Umbilical cord (tissue), 2 donors: ENCODE measurements around the gene CNST. TPM values are rescaled to one million over a fixed set of nuclear protein-coding genes. Genes with fewer than 3 reads are reported as not detected.
"Not testable (repeated sequence)": the region's sequence is repeated elsewhere in the genome, so short reads cannot be mapped to it uniquely, and the experiment has no call there.

ENCODE experiments used
- DNase-seq: peaks from one replicate; pipeline ENCODE4 v3.0.0-alpha.2; 2015; ENCODE audit warnings: low spot score
- total RNA-seq: library from RNA; depleted of rRNA; stranded (reverse); fragments of >200 nt; gene quantifications from one replicate; pipeline ENCODE4 v1.2.3, GENCODE V29; 2014; ENCODE audit warnings: low replicate concordance; ENCODE audit not compliant: insufficient read depth

The CNST gene
- total RNA-seq, 1 donor from 2014 or later = 21.2 TPM

DNA sequence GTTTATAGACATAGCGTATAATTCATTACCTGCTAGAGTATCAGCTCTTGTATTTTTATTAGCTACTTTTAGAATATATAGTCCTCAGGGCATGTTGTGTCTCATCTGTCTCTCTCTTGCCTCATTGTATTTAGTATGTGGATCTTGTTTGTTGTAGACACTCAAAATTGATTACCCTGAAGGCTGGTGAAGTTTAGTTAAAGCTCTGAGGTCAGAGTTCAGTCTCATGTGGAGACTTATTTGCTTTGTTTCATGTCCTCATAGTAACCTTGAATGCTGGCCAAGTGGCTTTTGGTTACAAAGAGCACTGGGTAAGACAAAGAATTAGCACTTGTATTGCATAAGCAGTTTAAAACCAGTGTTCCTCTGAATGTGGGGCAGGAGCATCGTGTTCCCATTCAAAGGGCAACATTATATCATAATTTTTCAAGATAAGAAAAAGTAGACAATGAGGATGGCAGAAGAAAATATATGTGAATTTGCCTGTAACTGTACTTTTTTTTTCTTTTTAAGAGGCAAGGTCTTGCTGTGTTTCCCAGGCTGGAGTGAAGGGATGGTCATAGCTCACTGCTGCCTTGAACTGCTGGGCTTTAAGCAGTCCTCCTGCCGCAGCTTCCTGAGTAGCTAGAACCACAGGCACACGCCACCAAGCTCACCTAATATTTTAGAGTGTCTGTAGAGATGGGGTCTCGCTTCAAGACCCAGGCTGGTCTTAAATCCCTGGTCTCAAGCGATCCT is 17.4 kb downstream of the CNST start:
- no peak for DNase-seq

DNA sequence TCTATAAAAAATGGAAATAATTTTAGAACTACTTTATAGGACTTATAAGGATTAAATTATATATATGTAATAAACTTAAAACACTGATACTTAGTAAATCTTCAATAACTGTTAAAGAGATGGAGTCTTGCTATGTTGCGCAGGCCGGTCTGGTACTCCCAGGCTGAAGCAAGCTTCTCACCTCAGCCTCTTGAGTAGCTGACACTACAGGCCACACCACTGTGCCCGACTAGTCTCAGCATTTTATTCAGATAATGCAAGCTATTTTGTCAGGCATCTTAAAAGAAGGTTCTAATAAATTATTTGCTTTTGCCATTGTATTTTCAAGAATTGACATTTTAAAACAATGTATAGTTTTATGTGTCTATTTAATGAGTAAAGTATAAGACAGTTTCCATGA is 20.8 kb downstream of the CNST start:
- DNase-seq = no peak

DNA sequence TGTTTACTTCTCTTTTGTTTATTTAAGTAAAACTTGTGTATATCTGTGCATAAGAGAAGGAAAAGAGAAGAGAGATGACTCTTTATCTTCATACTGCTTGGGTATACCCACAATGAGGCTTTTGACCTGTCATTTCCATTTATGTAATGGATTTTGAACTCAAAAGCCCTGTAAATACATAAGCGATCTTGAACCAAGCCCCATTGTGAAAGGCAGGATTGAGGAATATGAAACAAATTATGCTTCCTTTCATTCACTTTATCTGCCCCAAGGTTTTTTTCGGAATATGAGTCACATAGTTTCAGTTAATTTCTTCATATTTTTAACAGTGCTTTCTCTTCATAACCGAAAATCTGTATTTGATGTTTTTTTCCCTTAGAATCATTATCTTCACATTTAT is 21.4 kb downstream of the CNST start:
- DNase-seq = no peak

DNA sequence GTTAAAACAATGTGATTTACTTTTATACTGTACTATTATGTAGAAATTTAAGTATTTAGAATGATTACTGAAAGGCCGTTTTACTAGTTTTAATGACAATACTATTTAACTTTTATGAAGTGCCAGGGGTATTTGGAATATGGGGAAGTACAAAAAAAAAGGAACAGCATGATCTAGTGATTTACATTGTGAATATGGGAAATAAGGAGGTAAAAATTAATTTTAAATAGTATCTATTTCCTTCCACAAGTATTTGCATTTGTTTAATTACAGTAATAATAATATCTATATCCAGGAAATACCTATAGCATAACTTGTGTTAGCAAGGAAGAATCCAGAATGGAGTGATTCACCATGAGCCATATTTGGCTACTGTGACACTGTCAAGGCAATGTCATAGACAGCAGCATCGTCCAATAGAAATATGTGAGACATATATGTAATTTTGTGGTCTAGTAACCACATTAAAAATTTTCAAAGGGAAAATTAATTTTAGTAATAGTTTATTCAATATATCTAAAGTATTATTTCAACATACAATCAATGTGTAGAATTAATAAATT is 22.0 kb downstream of the CNST start:
- DNase-seq = no peak

DNA sequence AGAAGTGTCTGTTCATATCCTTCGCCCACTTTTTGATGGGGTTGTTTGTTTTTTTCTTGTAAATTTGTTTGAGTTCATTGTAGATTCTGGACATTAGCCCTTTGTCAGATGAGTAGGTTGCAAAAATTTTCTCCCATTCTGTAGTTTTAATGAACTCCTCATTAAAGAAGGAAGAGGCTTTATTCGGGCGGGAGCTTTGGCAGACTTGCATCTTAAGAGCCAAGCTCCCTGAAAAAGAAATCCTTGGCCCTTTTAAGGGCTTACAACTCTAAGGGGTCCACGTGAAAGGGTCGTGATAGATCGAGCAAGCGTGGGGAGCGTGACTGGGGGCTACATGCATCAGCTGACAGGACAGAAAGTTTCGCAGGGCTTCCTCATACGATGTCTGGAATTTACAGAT is 23.7 kb downstream of the CNST start:
- not testable (repeated sequence) for DNase-seq

DNA sequence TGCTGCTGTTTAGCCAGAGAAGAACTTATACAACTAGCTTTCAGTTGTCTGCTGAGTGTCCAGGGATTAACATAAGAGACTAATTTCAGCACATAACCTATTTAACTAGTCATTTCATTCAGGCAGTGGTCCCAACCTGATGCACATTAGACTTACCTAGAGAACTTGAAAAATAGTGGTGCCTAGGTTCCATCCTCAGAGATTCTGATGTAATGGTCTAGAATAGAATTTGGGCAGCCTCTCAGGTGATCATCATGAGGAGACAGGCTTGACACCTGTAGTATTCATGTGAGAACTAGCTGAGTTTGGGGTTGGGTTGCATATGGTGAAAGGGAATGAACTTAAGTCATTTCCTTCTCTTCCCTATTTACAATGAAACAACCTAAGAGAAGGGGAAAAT is 24.8 kb downstream of the CNST start:
- DNase-seq = no peak

DNA sequence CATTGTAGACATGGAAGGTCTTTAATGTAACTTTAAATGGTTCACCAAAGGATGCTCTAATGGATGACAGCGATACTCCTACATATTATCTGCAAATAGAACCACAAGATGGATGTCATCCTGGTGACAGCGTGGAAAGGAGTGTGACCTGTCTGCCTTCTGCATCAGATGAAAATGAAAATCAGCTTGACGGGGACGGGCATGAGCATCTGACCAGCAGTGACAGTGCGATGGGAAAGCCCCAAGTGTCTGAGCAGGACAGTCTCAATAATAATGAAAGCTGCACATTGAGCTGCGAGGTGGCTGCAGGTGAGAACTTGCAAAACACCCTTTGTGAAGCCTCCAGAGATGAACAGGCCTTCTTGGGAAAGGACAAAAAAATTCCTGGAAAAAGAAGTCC is 25.2 kb downstream of the CNST start:
- no peak for DNase-seq

DNA sequence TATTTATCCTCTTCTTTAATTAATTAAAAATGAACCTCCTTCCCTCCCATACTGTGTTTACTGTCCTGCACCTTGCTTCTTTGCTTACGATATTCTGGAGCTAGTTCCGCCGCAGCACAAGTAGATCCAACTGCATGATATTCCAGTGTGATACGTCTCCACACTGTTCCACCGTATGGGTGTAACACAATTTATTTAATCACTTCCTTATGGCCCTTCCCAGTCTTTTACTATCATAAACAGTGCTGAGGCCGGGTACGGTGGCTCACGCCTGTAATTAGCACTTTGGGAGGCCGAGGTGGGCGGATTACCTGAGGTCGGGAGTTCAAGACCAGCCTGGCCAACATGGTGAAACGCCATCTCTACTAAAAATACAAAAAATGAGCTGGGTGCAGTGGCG is 25.7 kb downstream of the CNST start:
- DNase-seq = no peak

DNA sequence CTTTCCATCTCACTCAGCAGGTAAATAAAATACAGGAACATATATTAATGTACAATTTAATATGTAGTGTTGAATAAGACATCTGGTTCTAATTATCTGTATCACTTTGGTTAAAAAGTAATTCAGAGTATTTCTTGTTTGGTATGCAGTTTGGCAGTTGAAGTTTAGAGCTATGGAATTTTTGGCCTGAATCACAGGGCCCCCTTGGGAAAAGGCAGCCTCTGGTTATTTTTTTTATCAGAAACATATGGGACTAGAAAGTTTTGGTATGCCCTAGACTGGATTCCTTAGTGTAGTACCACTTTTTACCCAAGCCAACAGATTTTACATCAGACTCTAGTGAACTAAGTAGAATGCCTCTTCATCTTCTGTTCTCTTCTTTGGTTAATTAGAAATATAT is 26.4 kb downstream of the CNST start:
- no peak for DNase-seq

DNA sequence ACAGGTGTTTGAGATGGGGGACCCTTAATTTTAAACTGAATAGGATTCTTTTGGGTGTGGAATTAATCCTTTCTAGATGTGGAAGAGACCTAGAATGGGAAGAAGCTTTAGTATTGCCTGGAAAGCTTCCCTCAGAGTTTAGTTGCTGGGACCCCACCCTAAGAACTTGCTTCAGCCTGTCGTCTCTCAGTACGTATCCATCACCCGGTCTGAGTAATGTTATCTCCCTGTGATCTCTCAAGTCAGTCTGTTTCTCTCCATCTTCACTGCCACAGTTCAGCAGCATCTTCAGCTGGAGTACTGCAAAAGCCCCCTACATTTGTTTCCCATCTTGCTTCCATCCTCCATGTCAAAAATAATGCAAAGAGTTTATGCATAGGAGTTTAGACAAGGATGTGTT is 28.9 kb downstream of the CNST start:
- no peak for DNase-seq

DNA sequence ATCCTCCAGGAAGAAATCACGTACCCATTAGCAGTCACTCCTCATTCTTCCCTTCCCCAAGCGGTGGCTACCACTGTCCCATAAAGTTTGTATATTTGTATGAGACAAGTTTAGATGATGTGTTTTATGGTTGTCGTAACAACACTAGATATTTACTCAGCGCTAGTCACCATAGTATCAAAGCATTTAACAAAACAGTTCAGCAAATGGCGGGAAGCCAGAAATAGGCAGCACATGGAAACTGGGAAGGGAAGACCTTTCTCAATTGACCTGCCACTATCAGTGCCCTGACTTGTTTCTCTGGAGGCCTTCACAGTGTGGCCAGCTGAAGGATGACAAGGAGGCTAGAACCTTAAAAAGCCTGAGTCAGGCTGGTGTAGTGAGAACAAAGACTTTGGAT is 31.1 kb downstream of the CNST start:
- no peak for DNase-seq

DNA sequence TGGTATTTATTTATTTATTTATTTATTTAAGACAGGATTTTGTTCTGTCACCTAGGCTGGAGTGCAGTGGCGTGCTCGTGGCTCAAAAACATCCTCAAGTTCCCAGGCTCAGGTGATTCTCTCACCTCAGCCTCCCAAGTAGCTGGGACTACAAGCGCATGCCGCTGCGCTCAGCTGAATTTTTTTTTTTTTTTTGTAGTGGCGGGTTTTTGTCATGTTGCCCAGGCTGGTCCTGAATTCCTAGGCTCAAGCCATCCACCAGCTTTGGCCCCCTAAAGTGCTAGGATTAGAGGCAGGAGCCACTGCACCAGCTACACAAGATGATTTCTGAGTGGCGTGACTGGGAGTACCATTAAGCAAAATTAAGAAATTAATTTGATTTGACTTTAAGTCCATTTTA is 31.7 kb downstream of the CNST start:
- no peak for DNase-seq

DNA sequence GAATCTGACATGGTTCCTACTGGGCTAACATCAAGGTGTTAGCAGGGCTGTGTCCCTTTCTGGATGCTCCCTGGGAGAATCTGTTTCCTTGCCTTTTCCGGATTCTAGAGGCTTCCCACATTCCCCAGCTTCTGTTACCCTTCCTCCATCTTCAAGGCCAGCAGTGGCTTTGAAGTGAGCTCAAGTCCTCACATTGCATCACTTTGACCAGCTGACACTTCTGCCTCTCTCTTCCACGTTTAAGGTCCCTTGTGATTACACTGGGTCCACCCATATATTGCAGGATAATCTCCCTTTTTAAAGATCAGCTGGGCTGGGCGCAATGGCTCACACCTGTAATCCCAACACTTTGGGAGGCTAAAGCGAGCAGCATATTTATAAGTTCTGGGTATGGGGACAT is 33.1 kb downstream of the CNST start:
- DNase-seq = no peak

DNA sequence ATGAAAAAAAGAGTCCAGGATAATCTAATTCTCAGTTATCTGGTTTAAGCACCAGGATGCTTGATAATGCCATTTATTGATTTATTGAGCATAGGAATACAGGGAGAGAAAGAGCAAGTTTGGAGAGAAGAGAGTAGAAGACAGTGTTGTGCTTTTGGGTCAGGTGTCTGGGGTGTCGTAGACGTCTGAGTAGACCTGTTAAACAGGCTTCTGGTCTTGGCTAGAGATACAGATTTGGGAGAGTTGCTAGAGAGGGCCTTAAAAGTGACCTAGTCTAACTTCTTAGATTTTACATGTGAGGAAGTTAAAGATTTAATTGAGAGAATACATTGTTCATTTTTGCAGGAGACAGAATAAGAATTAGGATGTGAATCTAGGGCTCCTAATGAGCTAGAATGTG is 34.3 kb downstream of the CNST start:
- DNase-seq = no peak

DNA sequence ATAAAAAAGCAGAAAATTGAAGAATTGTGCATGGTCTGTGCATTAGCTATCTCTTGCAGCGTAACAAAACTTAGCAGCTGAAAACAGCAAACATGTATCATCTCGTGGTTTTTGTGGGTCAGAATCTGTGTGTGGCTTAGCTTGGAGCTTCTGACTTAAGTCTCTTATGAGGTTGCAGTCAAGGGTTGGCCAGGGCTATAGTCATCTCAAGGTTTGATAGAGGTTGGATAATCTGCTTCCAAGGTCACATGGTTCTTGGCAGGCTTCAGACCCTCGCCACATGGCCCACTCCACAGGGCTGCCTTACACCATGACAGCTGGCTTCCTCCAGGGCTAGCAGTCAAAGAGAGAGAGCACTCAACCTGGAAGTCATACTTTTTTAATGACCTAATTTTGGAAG is 35.9 kb downstream of the CNST start:
- no peak for DNase-seq

DNA sequence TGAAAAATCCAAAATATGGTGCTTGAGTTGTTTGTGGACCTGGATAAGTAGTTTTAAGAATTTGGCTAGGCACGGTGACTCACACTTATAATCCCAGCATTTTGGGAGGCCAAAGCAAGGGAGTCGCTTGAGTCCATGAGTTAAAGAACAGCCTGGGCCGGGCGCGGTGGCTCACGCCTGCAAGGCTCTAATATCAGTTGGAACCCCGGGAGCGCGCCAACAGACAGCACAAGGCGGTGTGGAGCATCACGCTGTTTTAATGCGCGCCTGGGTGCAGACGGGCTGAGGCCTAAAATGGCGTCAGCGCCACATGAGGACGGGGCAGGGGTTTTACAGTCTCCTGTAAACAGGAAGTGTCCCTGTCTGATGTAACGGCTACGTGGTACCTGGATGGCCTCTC is 39.0 kb downstream of the CNST start:
- DNase-seq = not testable (repeated sequence)

DNA sequence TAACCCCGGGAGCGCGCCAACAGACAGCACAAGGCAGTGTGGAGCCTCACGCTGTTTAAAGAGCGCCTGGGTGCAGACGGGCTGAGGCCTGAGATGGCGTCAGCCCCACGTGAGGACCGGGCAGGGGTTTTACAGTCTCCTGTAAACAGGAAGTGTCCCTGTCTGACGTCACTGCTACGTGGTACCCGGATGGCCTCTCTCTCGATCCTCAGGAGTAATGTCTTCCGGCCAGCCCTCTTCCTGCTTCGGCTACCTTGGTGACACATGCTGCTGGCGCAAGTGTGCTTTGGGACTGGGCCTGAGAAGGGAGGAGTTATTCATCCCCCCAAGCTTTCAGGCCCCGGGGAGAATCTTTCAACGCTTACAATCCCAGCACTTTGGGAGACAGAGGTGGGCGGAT is 41.2 kb downstream of the CNST start:
- DNase-seq = no peak

DNA sequence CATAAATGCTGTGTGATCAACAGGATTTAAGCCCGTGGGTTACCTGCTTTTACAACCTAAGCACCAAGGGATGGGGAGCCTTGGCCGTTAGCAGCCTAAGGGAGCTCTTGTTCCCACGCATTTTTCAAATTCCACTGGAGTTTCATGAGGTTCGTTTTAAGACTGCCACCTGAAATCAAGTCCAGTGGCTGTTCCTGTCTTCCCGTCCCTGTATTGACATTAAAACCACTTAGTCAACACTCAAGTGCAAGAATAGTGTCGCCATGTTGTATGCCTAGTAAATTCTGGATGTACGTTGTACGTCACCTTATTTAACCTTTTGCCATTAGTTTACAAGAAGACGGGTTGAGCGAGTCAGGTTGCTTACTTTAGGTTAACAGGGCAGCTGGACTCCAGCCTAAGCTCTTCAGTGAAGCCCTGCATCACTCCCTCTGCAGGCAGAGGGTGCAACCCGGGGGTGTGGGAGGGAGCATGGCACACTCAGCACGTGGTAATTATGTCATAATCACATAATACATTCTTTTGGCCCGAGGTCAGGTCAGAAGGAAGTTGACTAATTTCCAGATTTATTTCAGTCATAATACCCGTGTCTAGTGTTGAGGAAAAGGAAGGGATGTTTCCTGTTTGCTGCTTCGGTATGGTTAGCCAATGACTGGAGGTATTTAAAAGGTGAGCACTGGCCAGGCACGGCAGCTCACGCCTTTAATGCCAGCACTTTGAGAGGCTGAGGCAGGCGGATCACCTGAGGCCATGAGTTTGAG is 42.5 kb downstream of the CNST start:
- DNase-seq = peak; percentile 57

DNA sequence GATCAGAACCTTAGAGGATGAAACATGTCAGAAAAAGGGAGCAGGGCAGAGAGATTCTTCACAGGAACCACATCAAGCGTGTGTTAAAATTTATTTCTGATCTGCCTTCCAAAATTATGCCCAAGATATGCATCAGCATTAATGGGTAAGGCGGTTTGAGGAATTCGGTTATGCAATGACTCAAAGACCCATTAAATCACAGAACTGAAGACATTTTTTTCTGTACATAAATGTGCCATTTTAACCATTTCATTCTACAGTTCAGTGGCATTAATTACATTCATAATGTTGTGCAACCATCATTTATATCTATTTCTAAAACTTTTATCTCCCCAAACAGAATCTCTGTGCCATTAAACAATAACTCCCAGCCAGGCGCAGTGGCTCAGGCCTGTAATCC is 43.4 kb downstream of the CNST start:
- peak; percentile 24 for DNase-seq

DNA sequence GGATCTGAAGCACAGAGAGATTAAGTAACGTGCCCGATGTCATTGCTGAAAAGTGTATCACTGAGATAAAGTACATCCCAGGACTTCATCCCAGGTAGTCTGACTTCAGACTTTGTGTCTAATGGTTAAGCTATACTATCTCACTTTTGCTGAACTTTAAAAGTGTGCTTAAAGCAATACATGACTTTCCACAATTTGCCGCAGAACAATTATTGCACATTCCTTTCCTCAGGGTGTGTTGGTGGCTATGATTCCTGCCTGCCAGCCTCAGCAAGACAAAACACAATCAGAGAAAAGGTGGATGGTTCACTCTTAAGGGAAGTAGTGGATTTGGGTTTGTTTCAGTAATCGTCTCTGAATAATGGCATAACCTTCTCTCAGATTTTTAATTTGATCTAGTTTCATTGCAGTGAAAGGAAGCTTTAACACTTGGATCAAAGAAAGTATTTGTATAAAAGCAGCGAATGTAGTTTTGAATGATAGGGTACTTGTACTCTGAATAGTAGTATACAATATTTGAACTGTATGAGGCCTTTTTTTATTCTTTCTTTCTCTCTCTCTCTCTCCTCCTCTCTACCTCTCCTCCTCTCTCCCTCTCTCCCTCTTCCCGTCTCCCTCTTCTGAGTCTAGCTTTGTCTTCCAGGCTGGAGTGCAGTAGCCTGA is 47.0 kb downstream of the CNST start:
- DNase-seq = no peak

DNA sequence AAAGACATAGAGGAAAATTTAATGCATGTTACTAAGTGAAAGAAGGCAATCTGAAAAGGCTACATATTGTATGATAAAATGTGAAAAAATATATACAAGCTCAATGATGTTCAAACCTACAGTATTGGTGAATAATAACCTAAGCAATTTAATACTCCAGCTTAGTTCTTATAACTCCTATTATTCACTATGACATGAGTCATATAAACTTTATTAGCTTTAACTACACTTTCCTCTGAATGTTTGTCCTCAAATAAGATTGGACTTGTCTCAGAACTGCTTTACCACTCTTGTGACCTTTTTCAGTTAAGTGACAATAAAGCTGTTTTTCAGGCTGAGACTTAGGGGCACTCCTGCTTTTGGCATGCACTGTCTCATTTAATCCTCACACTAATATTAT is 50.9 kb downstream of the CNST start:
- DNase-seq = no peak

DNA sequence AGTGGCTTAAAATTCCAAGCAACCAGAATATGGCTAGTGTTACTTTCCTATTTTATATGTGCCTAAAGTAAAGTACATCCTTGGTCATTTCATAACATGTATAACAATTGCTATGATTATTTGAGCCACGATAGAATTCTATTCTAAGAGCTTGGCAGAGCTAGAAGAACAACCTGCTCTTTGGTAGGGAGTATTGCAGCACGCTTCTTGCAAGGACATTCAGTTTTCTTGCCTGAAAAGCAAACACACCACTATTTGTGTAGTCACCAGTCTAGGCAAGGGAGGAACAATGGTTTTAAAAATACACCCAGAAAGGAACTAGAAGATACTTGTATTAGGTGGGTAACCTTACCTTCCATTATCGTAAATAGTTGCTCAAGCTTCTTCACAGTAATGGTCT is 51.5 kb downstream of the CNST start:
- DNase-seq = no peak
